ENCODE data around the gene FAM24A. TPM values are rescaled to one million over a fixed set of nuclear protein-coding genes. Genes with fewer than 3 reads are reported as not detected.
A peak's percentile ranks its signal among the peaks of the same experiment; 100 is the strongest.

The FAM24A gene
- total and polyA plus RNA-seq, 2 donors (not counting 1 experiment from before 2014, with no cell fraction given): not detected

DNA sequence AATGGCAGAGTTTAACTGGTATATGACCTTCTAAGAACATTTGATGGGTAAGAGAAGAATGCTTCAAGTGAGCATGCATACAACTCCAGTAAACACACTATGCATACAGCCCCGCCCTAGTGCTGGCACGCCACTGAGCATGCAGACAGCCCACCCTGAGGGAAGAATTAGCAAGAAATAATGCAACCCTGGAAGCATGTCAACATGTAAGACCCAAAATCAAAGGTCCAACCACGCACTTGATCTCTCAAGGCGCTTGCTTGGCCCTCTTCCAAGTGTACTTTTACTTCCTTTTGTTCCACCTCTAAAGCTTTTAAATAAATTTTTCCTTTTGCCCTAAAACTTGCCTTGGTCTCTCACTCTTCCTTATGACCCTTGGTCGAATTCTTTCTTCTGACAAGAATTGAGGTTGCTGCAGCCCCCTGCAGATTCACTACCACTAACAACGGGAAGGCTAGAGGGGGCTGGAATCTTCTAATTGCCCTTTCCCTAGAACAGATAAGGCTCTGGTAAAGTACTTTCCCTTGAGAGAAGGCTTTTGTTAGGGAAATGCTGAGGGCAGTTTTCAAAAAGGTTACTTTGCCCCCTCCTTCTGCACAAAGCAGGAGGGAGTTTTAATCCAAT is 34.5 kb upstream of the FAM24A start:
- H3K4me1 ChIP-seq (ENCODE audit: control insufficient read depth, extremely low read depth, insufficient read depth, low read length): no peaks in the 10 kb centered on the region
- no peak overlapping the region for H2AFZ ChIP-seq (ENCODE audit: low read length)
- no peaks in the 10 kb centered on the region for H3K9me3 ChIP-seq (ENCODE audit: control insufficient read depth, insufficient read depth, low read depth, low read length)
- no peak overlapping the region for H3K4me2 ChIP-seq (ENCODE audit: extremely low read depth, insufficient read depth, low read length)
- no peak overlapping the region for H3K27ac ChIP-seq (ENCODE audit: insufficient read depth, low read length)
- H3K27me3 ChIP-seq (ENCODE audit: control insufficient read depth, insufficient read depth, low read length): no peaks in the 10 kb centered on the region
- peaks cover 31% of the 10 kb centered on the region for H3K79me2 ChIP-seq (ENCODE audit: control insufficient read depth, insufficient read depth, low read length)
- TF ChIP-seq, protein P1, sequence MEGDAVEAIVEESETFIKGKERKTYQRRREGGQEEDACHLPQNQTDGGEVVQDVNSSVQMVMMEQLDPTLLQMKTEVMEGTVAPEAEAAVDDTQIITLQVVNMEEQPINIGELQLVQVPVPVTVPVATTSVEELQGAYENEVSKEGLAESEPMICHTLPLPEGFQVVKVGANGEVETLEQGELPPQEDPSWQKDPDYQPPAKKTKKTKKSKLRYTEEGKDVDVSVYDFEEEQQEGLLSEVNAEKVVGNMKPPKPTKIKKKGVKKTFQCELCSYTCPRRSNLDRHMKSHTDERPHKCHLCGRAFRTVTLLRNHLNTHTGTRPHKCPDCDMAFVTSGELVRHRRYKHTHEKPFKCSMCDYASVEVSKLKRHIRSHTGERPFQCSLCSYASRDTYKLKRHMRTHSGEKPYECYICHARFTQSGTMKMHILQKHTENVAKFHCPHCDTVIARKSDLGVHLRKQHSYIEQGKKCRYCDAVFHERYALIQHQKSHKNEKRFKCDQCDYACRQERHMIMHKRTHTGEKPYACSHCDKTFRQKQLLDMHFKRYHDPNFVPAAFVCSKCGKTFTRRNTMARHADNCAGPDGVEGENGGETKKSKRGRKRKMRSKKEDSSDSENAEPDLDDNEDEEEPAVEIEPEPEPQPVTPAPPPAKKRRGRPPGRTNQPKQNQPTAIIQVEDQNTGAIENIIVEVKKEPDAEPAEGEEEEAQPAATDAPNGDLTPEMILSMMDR (conservative IDR thresholded peaks at IDR 0.05 in 1 of 2, IDR thresholded peaks at IDR 0.05 in 1 of 2; ENCODE audit: low read depth in 1 of 2, low read length in 2 of 2): no peak
- no peak for TF ChIP-seq EZH2 (IDR thresholded peaks at IDR 0.05; ENCODE audit: low read length, missing control alignments)
- H3K36me3 ChIP-seq (ENCODE audit: control insufficient read depth, insufficient read depth, low read length): no peaks in the 10 kb centered on the region
- H3K9ac ChIP-seq (ENCODE audit: insufficient read depth, low read length): no peak overlapping the region
- H3K4me3 ChIP-seq (replicated peaks in 1 of 4; ENCODE audit: control extremely low read depth in 1 of 4, insufficient read depth in 1 of 4, low read depth in 3 of 4, low read length in 4 of 4): no peak overlapping the region
- DNase-seq (ENCODE audit: low read depth in 2 of 2): no peak
- H4K20me1 ChIP-seq (ENCODE audit: control insufficient read depth, extremely low read depth, insufficient read depth, low read length): no peaks in the 10 kb centered on the region

DNA sequence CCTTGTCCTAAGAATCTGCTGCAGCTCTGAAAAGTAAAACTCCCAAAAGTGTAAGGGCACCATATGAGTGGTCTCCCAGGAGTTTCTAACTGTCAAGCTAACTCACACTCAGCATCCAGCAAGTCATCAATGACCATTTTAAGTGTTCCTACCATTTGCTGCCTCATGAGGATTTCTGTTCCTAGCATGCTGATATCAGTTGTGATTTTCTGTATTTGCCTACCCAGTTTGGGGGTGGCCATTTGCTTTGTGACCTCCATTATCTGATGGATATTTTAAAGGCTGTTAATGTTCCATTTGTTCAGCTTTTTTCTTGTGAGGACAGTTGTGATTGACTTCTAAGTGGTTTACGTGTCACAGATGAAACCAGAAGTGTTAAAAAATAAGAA is 33.9 kb upstream of the FAM24A start:
- no peak for TF ChIP-seq EZH2 (IDR thresholded peaks at IDR 0.05; ENCODE audit: low read length, missing control alignments)
- TF ChIP-seq, protein P1 (conservative IDR thresholded peaks at IDR 0.05 in 1 of 2, IDR thresholded peaks at IDR 0.05 in 1 of 2; ENCODE audit: low read depth in 1 of 2, low read length in 2 of 2): no peak
- H3K79me2 ChIP-seq (ENCODE audit: control insufficient read depth, insufficient read depth, low read length): peaks cover 31% of the 10 kb centered on the region

DNA sequence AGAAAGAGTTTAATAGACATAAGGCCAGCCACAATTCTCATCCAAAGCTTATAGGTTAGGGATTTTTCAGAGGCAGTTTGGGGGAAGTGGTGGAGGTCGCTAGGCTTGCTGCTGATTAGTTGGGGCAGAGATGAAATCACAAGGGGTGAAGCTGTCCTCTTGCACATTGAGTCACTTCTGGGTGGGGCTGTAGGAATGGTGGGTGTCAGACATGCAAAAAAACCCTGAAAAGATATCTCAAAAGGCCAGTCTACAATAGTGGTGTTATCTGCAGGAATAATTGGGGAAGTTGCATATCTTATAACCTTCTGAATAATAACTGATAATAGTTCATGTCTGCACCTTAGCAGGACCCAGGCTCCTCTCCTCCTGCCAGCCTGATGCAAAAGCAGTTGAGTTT is 33.1 kb upstream of the FAM24A start:
- H3K4me2 ChIP-seq (ENCODE audit: extremely low read depth, insufficient read depth, low read length): peak overlapping the region; percentile 18
- no peak overlapping the region for H2AFZ ChIP-seq (ENCODE audit: low read length)
- DNase-seq (ENCODE audit: low read depth in 2 of 2): no peak
- no peaks in the 10 kb centered on the region for H4K20me1 ChIP-seq (ENCODE audit: control insufficient read depth, extremely low read depth, insufficient read depth, low read length)
- no peaks in the 10 kb centered on the region for H3K4me1 ChIP-seq (ENCODE audit: control insufficient read depth, extremely low read depth, insufficient read depth, low read length)
- H3K4me3 ChIP-seq (replicated peaks in 1 of 4; ENCODE audit: control extremely low read depth in 1 of 4, insufficient read depth in 1 of 4, low read depth in 3 of 4, low read length in 4 of 4): no peak overlapping the region
- TF ChIP-seq, protein P1 (conservative IDR thresholded peaks at IDR 0.05 in 1 of 2, IDR thresholded peaks at IDR 0.05 in 1 of 2; ENCODE audit: low read depth in 1 of 2, low read length in 2 of 2): no peak
- no peak for TF ChIP-seq EZH2 (IDR thresholded peaks at IDR 0.05; ENCODE audit: low read length, missing control alignments)
- no peak overlapping the region for H3K9ac ChIP-seq (ENCODE audit: insufficient read depth, low read length)
- peaks cover 31% of the 10 kb centered on the region for H3K79me2 ChIP-seq (ENCODE audit: control insufficient read depth, insufficient read depth, low read length)
- no peaks in the 10 kb centered on the region for H3K9me3 ChIP-seq (ENCODE audit: control insufficient read depth, insufficient read depth, low read depth, low read length)
- no peaks in the 10 kb centered on the region for H3K27me3 ChIP-seq (ENCODE audit: control insufficient read depth, insufficient read depth, low read length)
- no peaks in the 10 kb centered on the region for H3K36me3 ChIP-seq (ENCODE audit: control insufficient read depth, insufficient read depth, low read length)
- H3K27ac ChIP-seq (ENCODE audit: insufficient read depth, low read length): no peak overlapping the region

More for the DNA sequence above, 33.9 kb upstream of the FAM24A start:
- H3K27me3 ChIP-seq (ENCODE audit: control insufficient read depth, insufficient read depth, low read length): no peaks in the 10 kb centered on the region
- no peaks in the 10 kb centered on the region for H4K20me1 ChIP-seq (ENCODE audit: control insufficient read depth, extremely low read depth, insufficient read depth, low read length)
- H2AFZ ChIP-seq (ENCODE audit: low read length): no peak overlapping the region
- no peak overlapping the region for H3K4me2 ChIP-seq (ENCODE audit: extremely low read depth, insufficient read depth, low read length)
- H3K36me3 ChIP-seq (ENCODE audit: control insufficient read depth, insufficient read depth, low read length): no peaks in the 10 kb centered on the region
- no peak for DNase-seq (ENCODE audit: low read depth in 2 of 2)
- H3K9ac ChIP-seq (ENCODE audit: insufficient read depth, low read length): no peak overlapping the region
- no peak overlapping the region for H3K27ac ChIP-seq (ENCODE audit: insufficient read depth, low read length)
- no peak overlapping the region for H3K4me3 ChIP-seq (replicated peaks in 1 of 4; ENCODE audit: control extremely low read depth in 1 of 4, insufficient read depth in 1 of 4, low read depth in 3 of 4, low read length in 4 of 4)
- no peaks in the 10 kb centered on the region for H3K9me3 ChIP-seq (ENCODE audit: control insufficient read depth, insufficient read depth, low read depth, low read length)
- no peaks in the 10 kb centered on the region for H3K4me1 ChIP-seq (ENCODE audit: control insufficient read depth, extremely low read depth, insufficient read depth, low read length)

Data from fibroblast of lung (primary cell).